ENCODE results near the gene SH3PXD2A.

Gene SH3PXD2A

DNA sequence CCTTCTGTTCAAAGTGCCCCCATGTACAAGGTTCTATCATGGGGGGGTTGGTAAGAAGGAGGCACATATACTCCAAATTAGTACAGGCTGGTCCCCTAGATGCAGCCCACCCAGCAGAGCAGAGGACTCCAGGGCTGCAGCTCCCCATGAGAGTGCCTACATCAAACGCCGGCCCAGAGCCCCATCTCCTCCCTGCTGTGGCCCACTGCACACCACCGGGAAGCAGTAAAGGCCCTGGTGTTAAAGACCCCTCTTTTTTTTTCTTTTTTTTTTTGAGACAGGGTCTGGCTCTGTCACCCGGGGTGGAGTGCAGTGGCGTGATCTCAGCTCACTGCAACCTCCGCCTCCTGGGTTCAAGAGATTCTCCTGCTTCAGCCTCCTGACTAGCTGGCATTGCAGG lies 47.4 kb downstream of the SH3PXD2A start:
- no peak for DNase-seq

DNA sequence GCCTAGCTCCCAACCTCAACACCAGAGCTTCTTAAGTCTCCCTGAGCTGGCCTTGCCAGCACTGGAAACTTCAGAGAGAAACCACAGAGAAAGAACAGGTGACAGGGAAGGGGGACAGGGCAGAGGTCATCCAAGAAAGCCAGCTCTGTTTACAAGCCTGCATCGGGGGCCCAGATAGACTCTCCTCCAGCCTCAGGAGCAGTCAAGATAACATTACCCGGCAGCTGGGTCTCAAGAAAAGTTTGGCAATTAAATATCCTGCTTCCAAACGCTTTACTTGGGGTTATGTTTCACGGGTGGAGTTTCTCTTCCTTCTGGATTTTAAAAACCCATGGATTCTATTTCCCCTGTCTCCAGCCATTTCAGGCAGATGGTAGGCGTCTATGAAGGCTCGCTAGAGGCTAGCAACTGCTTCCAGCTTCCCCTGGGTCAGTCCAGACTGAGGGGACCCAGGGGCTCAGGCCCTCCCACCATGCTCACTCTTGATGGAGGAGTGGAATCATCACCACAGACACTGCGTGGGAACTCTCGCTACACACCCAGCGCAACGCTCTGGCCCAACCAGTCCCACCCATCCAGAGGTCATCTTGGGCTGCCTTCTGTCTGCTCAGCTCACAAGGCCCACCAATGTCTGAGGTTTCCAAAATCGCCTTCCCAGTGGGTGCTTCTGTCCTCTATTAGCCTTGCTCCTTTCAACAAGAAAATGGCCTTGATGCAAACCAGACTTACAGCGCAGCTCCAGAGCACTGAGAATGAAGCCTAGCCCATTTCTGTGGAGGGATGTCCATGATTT lies 48.8 kb downstream of the SH3PXD2A start:
- DNase-seq: no peak

GRCh38 chr10:103805781-103806180 lies 49.6 kb downstream of the SH3PXD2A start:
- DNase-seq: no peak

DNA sequence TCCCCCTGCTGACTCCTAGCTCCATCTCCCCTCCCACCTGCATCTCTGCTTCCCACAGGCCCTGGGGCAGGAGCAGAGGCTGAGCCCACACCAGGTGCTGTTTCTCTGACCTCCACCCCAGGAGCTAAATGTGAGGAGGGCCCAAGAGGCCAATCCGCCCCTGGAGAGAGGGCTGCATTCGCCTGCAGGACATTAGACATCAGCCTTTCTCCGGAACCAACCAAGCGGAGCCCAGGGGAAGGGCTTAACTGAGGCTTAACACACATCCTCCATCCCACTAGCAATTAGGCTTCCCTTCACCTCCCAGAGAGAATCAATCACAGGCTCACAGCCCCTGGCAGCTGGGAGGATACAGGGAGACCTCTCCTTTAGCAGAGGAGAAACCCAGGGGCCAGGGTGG lies 50.5 kb downstream of the SH3PXD2A start:
- DNase-seq: no peak

DNA sequence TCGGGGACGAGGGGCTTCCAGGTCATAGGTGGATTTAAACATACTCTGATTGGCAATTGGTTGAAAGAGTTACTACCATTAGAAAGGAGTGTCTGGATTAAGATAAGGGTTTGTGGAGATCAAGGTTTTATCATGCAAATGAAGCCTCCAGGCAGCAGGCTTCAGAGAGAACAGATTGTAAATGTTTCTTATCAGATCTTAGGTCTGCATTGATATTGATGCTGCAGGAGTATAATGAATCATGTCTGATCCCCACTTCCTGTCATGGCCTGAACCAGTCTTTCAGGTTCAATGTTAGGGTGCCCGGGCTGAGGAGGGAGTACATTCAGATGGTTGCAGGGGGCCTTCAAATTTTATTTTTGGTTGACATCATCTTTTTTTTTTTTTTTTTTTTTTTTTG lies 51.4 kb downstream of the SH3PXD2A start:
- DNase-seq: no peak

DNA sequence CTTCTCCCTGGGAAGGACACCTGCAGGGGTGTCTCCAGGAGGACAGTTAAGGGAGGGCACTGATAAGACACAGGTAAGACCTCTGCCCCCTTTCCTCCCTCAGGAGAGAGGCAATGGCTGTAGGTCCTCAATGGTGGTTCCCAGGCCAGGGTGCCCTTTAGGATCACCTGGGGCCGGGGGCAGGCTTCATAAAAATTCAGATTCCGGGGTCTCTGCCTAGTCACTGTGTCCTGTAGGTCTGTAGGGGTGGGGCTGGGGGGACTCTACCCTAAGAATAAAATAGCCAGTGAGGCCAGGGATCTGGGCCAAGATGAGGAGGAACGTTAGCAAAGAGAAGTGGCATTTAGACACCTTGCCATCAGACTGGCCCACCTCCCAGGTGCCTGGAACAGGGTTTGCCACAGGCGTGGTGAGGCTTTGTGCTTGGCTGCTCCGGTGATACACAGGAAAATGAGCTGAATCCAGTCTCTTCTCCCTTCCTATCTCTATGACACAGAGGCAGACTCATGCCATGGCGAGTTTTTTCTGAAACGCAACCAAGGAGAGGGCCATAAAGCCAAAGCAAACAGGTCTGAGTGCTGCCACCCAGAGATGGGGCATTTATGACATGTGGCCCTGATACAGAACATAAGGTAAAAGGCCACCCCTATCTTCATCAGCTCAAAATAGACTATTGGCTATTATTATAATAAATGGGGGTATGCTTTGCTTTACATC lies 52.6 kb downstream of the SH3PXD2A start:
- DNase-seq: no peak

DNA sequence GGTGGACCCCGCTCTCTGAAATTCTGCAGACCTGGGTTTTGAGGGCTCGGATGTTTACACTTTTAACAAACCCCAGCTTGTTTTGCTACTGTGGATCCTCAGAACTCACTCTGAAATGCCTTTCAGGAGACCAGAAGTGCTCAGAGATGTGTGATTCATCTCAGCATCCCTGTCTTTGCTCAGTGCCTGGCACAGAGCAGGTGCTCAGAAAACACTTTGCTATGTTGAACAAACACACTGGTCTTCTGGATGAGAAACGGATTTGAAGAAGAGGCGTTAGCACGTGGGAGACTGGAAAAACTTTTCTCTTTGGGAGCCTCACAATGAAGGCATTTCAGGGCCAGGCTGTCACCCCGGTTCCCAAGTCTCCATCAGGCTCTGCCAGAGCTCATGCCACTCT lies 53.3 kb downstream of the SH3PXD2A start:
- no peak for DNase-seq

GRCh38 chr10:103800789-103801540 lies 54.4 kb downstream of the SH3PXD2A start:
- peak in 3 of 4 experiments; percentile 20 to 31 (median 20) for DNase-seq

- DNase-seq: no peak
Observed at GRCh38 chr10:103800089-103800488, 55.3 kb downstream of the SH3PXD2A start.

DNA sequence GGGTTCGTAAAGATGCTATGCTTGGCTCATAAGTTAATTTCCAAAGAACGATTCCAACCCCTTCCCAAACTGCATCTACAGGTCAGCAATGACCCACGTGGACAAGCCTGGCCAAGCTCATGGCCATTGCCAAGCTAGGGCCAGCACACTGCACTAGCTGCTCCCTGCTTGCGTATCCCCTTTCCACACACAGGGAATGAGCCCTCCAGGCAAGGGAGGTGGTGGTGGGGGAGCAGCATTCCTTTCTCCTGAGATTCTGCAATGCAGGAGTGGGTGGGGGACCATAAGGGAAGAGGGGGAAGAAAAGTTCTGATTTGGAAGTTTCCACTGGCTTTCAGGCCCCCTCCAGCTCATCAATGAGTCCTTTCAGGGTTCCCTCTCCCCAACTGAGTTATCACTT lies 56.0 kb downstream of the SH3PXD2A start:
- no peak for DNase-seq

DNA sequence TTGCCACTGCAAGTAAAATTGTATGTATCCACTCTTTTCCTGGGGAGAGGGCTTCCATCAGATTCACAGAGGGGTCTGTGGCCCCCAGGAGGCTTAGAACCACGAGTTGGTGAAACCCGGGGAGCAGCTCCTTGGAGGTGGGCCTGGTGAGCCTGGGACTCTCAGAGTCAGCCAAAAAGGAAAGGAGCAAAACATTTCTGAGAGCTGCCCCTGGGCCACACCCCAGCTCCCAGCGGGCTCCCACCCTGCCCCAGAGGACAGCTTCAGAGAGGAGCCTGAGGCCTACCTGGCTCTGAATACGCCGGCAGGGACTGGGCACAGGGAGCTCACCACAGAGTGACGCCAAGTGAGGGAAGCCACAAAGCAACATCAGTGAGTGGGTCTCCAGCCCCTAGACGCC lies 56.9 kb downstream of the SH3PXD2A start:
- no peak for DNase-seq

DNA sequence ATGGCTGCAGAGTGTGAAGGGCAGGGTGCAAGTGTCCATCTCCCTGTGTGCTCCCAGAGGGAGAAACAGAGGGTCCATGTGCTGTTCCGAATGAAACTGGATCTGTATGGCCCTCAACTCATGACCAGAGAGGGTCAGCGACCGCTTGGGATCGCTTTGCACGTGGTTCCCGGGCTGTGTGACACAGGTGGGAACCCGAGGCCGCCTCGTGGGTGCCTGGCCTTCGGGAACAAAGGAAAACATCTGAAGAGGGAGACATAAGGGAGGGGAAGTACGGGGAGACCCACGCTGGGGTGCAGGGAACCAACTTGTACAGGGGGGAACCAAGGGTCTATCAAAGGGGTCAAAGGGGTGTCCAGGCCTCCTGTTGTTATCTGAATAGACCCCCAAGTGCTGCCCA lies 57.5 kb downstream of the SH3PXD2A start:
- no peak for DNase-seq

- DNase-seq: no peak
Observed at GRCh38 chr10:103795634-103796270, 59.6 kb downstream of the SH3PXD2A start.

DNA sequence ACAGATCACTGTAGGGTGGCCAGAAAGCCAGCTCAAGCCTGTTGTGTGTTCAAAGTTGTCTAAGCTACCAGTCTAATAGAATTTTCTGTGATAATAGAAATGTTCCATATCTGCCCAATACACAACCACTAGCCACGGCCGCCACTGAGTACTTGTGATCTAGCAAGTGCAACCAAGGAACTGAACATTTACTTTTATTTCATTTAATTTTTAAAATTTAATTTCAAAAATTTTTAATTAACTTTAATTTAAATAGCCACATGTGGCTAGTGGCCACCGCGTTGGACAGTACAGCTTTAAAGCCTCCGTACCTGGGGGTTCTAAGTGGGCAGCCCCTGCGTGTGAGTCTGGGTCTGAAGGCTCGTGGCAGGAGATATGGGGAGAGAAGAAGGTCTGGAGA lies 60.4 kb downstream of the SH3PXD2A start:
- no peak for DNase-seq

DNA sequence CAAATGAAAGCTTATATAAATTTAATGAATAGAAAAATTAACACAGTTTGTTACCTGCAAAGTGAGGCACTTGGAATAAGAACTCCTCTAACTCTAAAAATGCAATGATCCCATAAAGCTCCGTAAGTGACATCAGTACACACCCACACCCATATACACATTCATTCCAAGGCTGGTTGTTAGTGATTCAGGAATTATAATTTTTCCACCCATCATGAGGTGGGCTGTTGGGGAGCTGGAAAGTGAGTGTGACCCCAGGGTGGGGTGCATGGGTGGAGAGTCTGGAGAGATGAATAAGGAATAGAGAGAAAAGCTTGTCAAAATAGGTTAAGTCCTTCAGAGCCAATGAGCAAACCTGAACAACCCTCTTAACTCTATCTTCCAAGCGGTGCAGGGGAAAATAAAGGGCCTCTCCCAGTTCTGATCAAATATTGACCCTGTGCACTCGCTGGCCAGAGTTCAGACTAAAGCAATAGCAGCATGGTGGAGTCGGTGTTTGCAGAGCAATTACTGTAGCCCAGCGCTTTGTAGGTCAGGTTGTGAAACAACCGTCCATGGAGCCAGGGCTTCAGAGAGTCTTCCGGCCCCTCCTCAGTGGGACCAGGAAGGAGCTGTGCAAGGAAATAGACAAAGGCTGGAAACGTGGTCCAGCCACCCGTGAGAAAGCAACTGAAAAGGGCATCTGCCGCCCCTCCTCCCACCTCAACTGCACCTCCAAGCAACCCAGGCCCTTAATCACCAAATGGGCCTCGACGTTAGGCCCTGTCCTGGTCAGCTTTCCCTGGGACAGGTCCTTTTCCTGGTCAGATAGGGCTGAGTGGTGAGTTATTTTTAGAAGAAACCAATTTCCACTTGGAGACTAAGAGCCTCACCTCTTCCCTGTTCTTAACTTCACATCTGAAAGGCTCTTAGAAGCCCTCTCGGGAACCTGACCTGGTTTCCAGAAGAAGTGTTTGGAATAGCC lies 61.2 kb downstream of the SH3PXD2A start:
- DNase-seq: no peak

GRCh38 chr10:103793429-103793828 lies 61.9 kb downstream of the SH3PXD2A start:
- DNase-seq: no peak

GRCh38 chr10:103792547-103792946 lies 62.8 kb downstream of the SH3PXD2A start:
- DNase-seq: no peak

- no peak for DNase-seq
Observed at GRCh38 chr10:103791858-103792257, 63.5 kb downstream of the SH3PXD2A start.

- DNase-seq: no peak
Observed at GRCh38 chr10:103791291-103791690, 64.1 kb downstream of the SH3PXD2A start.

- DNase-seq: no peak
Observed at GRCh38 chr10:103790580-103790979, 64.8 kb downstream of the SH3PXD2A start.

GRCh38 chr10:103789771-103790201 lies 65.6 kb downstream of the SH3PXD2A start:
- DNase-seq: peak; percentile 47 to 76 (median 57)

DNA sequence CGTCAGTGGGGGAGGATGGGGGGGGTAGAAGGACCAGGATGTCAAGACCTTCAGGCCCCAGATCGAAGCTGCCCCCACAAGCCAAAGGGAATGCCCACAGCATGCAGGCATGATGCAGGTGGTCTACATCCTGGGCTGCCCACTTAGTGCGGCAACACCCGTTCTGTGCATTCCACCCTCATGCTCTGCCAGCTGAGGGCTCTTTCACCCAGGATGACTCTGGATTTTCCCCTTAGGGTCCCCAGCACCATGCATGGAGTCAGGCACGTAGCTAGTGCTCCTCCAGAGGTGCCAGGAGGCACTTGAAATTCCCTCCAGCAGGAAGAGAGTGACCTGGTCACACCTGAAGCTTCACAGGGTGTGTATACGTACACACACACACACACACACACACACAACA lies 66.2 kb downstream of the SH3PXD2A start:
- no peak for DNase-seq
